DND-41 (cell line): Measurements from ENCODE around the gene TMEM135.

ENCODE experiments used
- EZH2 ChIP-seq: IDR thresholded peaks from 3 replicates; pipeline ENCODE4 v1.6.1; 2012; ENCODE audit warnings: borderline replicate concordance, low read depth, mild to moderate bottlenecking, moderate library complexity, low read length, inconsistent platforms; ENCODE audit not compliant: severe bottlenecking
- TF ChIP-seq, protein P1 (sequence below): IDR thresholded peaks from 2 replicates; pipeline ENCODE4 v1.5.1; 2012; ENCODE audit warnings: borderline replicate concordance, low read length, moderate library complexity, mild to moderate bottlenecking; ENCODE audit not compliant: poor library complexity, severe bottlenecking; ENCODE audit errors: extremely low read depth

DNA sequence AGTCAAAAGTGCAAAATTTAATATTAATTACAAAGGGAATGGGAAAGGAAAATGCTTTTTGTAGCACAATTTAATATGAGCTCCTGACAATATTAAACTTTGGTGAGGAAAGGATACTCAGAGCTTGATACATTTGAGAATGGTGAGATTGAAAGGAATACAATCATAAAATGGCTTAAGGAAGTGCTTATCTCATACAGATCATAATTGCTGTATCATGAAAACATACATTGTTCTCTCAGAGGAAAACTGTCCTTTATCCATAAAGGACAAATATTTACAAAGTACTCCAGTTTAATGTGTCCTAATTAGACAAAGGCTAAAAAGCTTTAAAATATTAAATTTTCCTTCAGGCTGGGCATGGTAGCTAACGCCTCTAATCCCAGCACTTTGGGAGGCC, 260.4 kb downstream of the TMEM135 start:
- TF ChIP-seq, protein P1, sequence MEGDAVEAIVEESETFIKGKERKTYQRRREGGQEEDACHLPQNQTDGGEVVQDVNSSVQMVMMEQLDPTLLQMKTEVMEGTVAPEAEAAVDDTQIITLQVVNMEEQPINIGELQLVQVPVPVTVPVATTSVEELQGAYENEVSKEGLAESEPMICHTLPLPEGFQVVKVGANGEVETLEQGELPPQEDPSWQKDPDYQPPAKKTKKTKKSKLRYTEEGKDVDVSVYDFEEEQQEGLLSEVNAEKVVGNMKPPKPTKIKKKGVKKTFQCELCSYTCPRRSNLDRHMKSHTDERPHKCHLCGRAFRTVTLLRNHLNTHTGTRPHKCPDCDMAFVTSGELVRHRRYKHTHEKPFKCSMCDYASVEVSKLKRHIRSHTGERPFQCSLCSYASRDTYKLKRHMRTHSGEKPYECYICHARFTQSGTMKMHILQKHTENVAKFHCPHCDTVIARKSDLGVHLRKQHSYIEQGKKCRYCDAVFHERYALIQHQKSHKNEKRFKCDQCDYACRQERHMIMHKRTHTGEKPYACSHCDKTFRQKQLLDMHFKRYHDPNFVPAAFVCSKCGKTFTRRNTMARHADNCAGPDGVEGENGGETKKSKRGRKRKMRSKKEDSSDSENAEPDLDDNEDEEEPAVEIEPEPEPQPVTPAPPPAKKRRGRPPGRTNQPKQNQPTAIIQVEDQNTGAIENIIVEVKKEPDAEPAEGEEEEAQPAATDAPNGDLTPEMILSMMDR, result no peak
- no peak for TF ChIP-seq EZH2
